ENCODE results near the gene GADD45G.

DNA sequence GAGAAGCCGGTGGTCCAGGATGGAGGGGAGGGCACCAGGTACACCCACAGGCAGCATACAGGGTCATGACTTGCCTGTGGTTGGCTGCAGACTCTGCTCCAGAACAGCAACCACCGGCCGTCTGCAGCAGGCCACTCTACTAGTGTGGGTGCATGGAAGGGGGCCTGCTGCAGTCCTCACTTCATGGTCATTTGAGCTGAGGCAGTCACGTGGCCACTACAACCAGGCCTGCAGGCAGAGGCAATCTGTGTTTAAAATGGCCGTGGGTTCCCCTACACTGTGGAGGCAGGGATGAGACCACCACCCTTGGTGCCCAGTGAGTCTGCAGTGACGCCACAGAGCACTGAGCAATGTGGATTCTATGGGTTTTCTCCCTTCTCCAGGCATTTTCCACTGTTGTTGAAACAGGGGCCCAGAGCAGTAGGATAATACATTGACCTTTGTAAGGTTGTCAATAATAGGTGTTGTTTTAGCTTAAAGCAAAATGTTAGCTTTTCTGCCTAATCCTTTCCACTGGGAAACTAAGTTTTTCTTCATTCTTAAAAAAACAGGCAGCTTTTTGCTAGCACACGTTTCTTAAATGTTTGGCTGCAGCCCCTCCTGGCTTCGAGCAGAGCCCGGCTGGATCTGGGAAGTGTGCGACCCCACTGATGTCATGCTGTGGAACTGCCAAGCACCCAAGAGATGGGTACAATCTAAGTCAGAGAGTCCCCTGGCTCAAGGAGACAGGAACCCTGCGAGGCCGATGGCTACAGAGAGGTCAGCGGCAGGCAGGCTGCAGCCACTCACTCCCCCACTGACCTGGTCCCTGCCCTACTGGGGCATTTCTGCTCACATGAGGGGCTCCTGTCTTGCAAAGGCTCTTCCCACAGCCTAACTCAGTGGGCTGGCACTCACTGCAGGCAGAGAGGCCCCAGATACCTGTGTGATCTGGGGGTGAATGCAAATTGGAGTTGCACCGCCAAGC lies 21.2 kb downstream of the GADD45G start:
- TF ChIP-seq, protein P1, sequence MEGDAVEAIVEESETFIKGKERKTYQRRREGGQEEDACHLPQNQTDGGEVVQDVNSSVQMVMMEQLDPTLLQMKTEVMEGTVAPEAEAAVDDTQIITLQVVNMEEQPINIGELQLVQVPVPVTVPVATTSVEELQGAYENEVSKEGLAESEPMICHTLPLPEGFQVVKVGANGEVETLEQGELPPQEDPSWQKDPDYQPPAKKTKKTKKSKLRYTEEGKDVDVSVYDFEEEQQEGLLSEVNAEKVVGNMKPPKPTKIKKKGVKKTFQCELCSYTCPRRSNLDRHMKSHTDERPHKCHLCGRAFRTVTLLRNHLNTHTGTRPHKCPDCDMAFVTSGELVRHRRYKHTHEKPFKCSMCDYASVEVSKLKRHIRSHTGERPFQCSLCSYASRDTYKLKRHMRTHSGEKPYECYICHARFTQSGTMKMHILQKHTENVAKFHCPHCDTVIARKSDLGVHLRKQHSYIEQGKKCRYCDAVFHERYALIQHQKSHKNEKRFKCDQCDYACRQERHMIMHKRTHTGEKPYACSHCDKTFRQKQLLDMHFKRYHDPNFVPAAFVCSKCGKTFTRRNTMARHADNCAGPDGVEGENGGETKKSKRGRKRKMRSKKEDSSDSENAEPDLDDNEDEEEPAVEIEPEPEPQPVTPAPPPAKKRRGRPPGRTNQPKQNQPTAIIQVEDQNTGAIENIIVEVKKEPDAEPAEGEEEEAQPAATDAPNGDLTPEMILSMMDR (IDR thresholded peaks at IDR 0.05; ENCODE audit: insufficient read depth, low read depth, low read length), result no peak
- TF ChIP-seq EZH2 (IDR thresholded peaks at IDR 0.05; ENCODE audit: insufficient read depth, low read length), result no peak

Measured in astrocyte (in vitro differentiated cells and primary cell).